B cell (primary cell): Measurements from ENCODE around the gene MCF2L. TPM values are rescaled to one million over a fixed set of nuclear protein-coding genes. Genes with fewer than 3 reads are reported as not detected.

ENCODE experiments used
- ATAC-seq: fragments of 200-7000 bp; cut with Tn5 transposase; one replicate; pipeline ENCODE4 v1.10.0; 2021; ENCODE audit warnings: low read depth, mild to moderate bottlenecking, moderate number of reproducible peaks, moderate library complexity
- CTCF ChIA-PET: fragments of 350-600 bp; sonication (Branson Sonifier 250); formaldehyde crosslinking; loops from one replicate; lab custom pipeline; 2021; ENCODE audit warnings: antibody characterized with exemption, inconsistent platforms; lab: Charles Lee
- POLR2A ChIA-PET: fragments of 350-600 bp; sonication (Branson Sonifier 250); formaldehyde crosslinking; loops from one replicate; lab custom pipeline; 2021; ENCODE audit warnings: antibody characterized with exemption; lab: Charles Lee
- DNase-seq: peaks from one replicate; pipeline ENCODE4 v3.0.0; 2013
- H2AFZ ChIP-seq: 2 replicates; pipeline ENCODE4 v1.6.1; 2012; ENCODE audit warnings: mild to moderate bottlenecking, low read depth, low read length; ENCODE audit not compliant: insufficient read depth, poor library complexity, severe bottlenecking
- H3K27ac ChIP-seq, 2 donors: 1 replicate in 1 of 2; 2 replicates in 1 of 2; pipeline ENCODE4 v1.5.1; 2012 to 2013; ENCODE audit warnings: low read length in 2 of 2, mild to moderate bottlenecking in 2 of 2, moderate library complexity in 1 of 2
- H3K27me3 ChIP-seq, 4 experiments: fragments of 200-600 bp in 1 of 4; sonication (generic) in 1 of 4; replicated peaks in 1 of 4; 1 replicate in 2 of 4; 2 replicates in 2 of 4; pipeline versions ENCODE4 v1.6.1 to v1.7.0; 2013 to 2016; ENCODE audit warnings: low read length in 3 of 4, mild to moderate bottlenecking in 2 of 4, mixed read lengths in 1 of 4, moderate library complexity in 1 of 4; ENCODE audit not compliant: insufficient read depth in 4 of 4, control insufficient read depth in 3 of 4; ENCODE audit errors: control extremely low read depth in 1 of 4
- H3K36me3 ChIP-seq, 2 experiments: replicated peaks in 1 of 2; 1 replicate in 1 of 2; 2 replicates in 1 of 2; pipeline versions ENCODE4 v1.6.1 to v1.7.1; 2013; ENCODE audit warnings: low read length in 1 of 2; ENCODE audit not compliant: insufficient read depth in 2 of 2, control insufficient read depth in 1 of 2; ENCODE audit errors: control extremely low read depth in 1 of 2, extremely low read depth in 1 of 2
- H3K4me1 ChIP-seq, 2 donors: fragments of 200-600 bp in 1 of 2; sonication (generic) in 1 of 2; 1 replicate in 1 of 2; 2 replicates in 1 of 2; pipeline versions ENCODE4 v1.5.1 to v1.6.1; 2013 to 2017; ENCODE audit warnings: low read length in 2 of 2; ENCODE audit not compliant: control insufficient read depth in 2 of 2, insufficient read depth in 2 of 2
- H3K4me2 ChIP-seq: replicated peaks from 2 replicates; pipeline ENCODE3; 2012; ENCODE audit warnings: mild to moderate bottlenecking, low read depth, low read length; ENCODE audit not compliant: poor library complexity, severe bottlenecking
- H3K4me3 ChIP-seq, 5 experiments: fragments of 200-600 bp in 1 of 5; sonication (generic) in 1 of 5; 1 replicate in 3 of 5; 2 replicates in 2 of 5; pipeline versions ENCODE4 v1.5.1 to v1.7.0; 2011 to 2016; ENCODE audit warnings: low read length in 4 of 5, mild to moderate bottlenecking in 4 of 5, low read depth in 2 of 5, control low read depth in 1 of 5, moderate library complexity in 1 of 5; ENCODE audit not compliant: insufficient read depth in 1 of 5; ENCODE audit errors: control extremely low read depth in 1 of 5, extremely low read depth in 1 of 5
- H3K79me2 ChIP-seq: fragments of 200-600 bp; sonication (generic); one replicate; pipeline ENCODE4 v1.6.0; 2016; ENCODE audit warnings: low read length; ENCODE audit not compliant: control insufficient read depth, insufficient read depth
- H3K9ac ChIP-seq: fragments of 200-600 bp; sonication (generic); 2 replicates; pipeline ENCODE4 v1.6.1; 2017; ENCODE audit warnings: mild to moderate bottlenecking, low read length, moderate library complexity
- H3K9me3 ChIP-seq, 3 donors: one replicate each; pipeline versions ENCODE4 v1.6.1 to v1.7.1; 2013; ENCODE audit warnings: low read length in 2 of 3; ENCODE audit not compliant: control insufficient read depth in 2 of 3, insufficient read depth in 1 of 3; ENCODE audit errors: control extremely low read depth in 1 of 3
- H4K20me1 ChIP-seq: 2 replicates; pipeline ENCODE4 v1.6.0; 2012; ENCODE audit warnings: mild to moderate bottlenecking, low read length; ENCODE audit not compliant: insufficient read depth, control insufficient read depth, poor library complexity, severe bottlenecking
- H3K27ac Mint-ChIP-seq: one replicate; pipeline ENCODE4 v1.8.0; 2021; ENCODE audit warnings: mixed read lengths
- H3K27me3 Mint-ChIP-seq: one replicate; pipeline ENCODE4 v1.8.0; 2021; ENCODE audit warnings: mixed read lengths
- H3K4me1 Mint-ChIP-seq: one replicate; pipeline ENCODE4 v1.8.0; 2021; ENCODE audit warnings: mixed read lengths
- H3K4me3 Mint-ChIP-seq: one replicate; pipeline ENCODE4 v1.8.0; 2021; ENCODE audit warnings: mixed read lengths
- H3K9me3 Mint-ChIP-seq: one replicate; pipeline ENCODE4 v1.8.0; 2022; ENCODE audit warnings: mixed read lengths; ENCODE audit not compliant: insufficient read depth
- CTCF ChIP-seq: fragments of 200-600 bp; IDR thresholded peaks from one replicate; pipeline ENCODE4 v1.8.0; 2022; ENCODE audit warnings: antibody characterized with exemption, mild to moderate bottlenecking
- EZH2 ChIP-seq: IDR thresholded peaks from 2 replicates; pipeline ENCODE4 v1.6.1; 2012; ENCODE audit warnings: borderline replicate concordance, low read depth, mild to moderate bottlenecking, moderate library complexity, low read length; ENCODE audit not compliant: insufficient read depth, poor library complexity, severe bottlenecking
- WGBS: methylation state at CpG from one replicate; pipeline ENCODE4 v1.1.5; 2013; ENCODE audit warnings: missing lambda C conversion rate; ENCODE audit not compliant: insufficient coverage; 5-methylcytosine and 5-hydroxymethylcytosine counted together
- intact Hi-C: fragments of 100-400 bp; cut with micrococcal nuclease; formaldehyde crosslinking; loops from one replicate; pipeline ENCODE4 v1.10.0; 2022
- polyA plus RNA-seq: library from polyadenylated mRNA; depleted of rRNA; stranded (reverse); fragments of >200 nt; gene quantifications from 2 replicates; pipeline ENCODE4 v1.2.3, GENCODE V29; 2012
- total RNA-seq, 2 donors: library from RNA; stranded (reverse); fragments of 120-200 nt in 1 of 2; gene quantifications; 1 replicate in 1 of 2; 2 replicates in 1 of 2; pipeline versions ENCODE4 v1.2.3 to v1.2.4, GENCODE V29; 2013 to 2022

MCF2L gene
- total and polyA plus RNA-seq, 2 donors (not counting 1 experiment from before 2014, with no cell fraction given) = 3.7 to 8.2 TPM

- Histone ChIP-seq H3K27me3 (no peaks in the 10 kb centered on the region), H3K36me3 (no peaks in the 10 kb centered on the region), H3K4me3 (no peak overlapping the region), H3K4me2 (no peak overlapping the region), H3K9me3 (no peaks in the 10 kb centered on the region), H3K79me2 (no peaks in the 10 kb centered on the region), H4K20me1 (no peaks in the 10 kb centered on the region), H3K27ac (no peak overlapping the region), H3K9ac (no peak overlapping the region), H3K4me1 (no peaks in the 10 kb centered on the region), H2AFZ (no peak overlapping the region)
- Mint-ChIP-seq H3K9me3 (no peaks in the 10 kb centered on the region), H3K4me3 (no peak overlapping the region), H3K27ac (no peak overlapping the region), H3K4me1 (no peaks in the 10 kb centered on the region), H3K27me3 (peaks cover 6% of the 10 kb centered on the region)
- POLR2A ChIA-PET = no interaction called here
- TF ChIP-seq CTCF (no peak), EZH2 (no peak)
- ATAC-seq (no peak), DNase-seq (no peak)
- intact Hi-C loops = no loop called here
- CTCF ChIA-PET = no interaction called here
- WGBS = 94% methylated on average over 11 of the region's 11 CpGs
These were observed 13.1 kb upstream of the MCF2L start for GRCh38 chr13:112955956-112956355.

- Histone ChIP-seq H3K4me2 (no peak overlapping the region), H4K20me1 (no peaks in the 10 kb centered on the region), H3K27ac (no peak overlapping the region), H3K79me2 (no peaks in the 10 kb centered on the region), H3K4me1 (no peaks in the 10 kb centered on the region), H3K9me3 (no peaks in the 10 kb centered on the region), H2AFZ (no peak overlapping the region), H3K9ac (no peak overlapping the region), H3K27me3 (no peaks in the 10 kb centered on the region), H3K4me3 (no peak overlapping the region), H3K36me3 (no peaks in the 10 kb centered on the region)
- DNase-seq (no peak), ATAC-seq (no peak)
- ChIA-PET CTCF (no interaction called here), POLR2A (no interaction called here)
- Mint-ChIP-seq H3K4me1 (no peaks in the 10 kb centered on the region), H3K9me3 (no peaks in the 10 kb centered on the region), H3K27ac (no peak overlapping the region), H3K4me3 (no peak overlapping the region), H3K27me3 (peaks cover 2% of the 10 kb centered on the region)
- 93% methylated on average over 18 of the region's 19 CpGs for WGBS
- intact Hi-C loops = no loop called here
- TF ChIP-seq EZH2 = no peak
These were observed 12.3 kb upstream of the MCF2L start for GRCh38 chr13:112956571-112957294.
